H9 (cell line): ENCODE data around the gene TCEAL7. TPM values are rescaled to one million over a fixed set of nuclear protein-coding genes. Genes with fewer than 3 reads are reported as not detected.
"Not testable (repeated sequence)": the region's sequence is repeated elsewhere in the genome, so short reads cannot be mapped to it uniquely, and the experiment has no call there.

Experiments
- DNase-seq: peaks from one replicate; pipeline ENCODE4 v3.0.0-alpha.2; 2017
- H2AFZ ChIP-seq: one replicate; pipeline ENCODE4 v1.6.1; 2013; ENCODE audit warnings: mild to moderate bottlenecking, low read length, control low read depth, moderate library complexity
- H2AK5ac ChIP-seq: 2 replicates; pipeline ENCODE4 v1.6.1; 2013; ENCODE audit warnings: low read length, control low read depth, mixed read lengths; ENCODE audit not compliant: insufficient read length
- H2BK120ac ChIP-seq: one replicate; pipeline ENCODE4 v1.6.1; 2013; ENCODE audit warnings: low read depth, mild to moderate bottlenecking, low read length, control low read depth, inconsistent platforms; ENCODE audit not compliant: poor library complexity, severe bottlenecking
- H2BK12ac ChIP-seq: 2 replicates; pipeline ENCODE4 v1.6.1; 2013; ENCODE audit warnings: low read length, control low read depth, mixed read lengths, low read depth; ENCODE audit not compliant: insufficient read length
- H2BK15ac ChIP-seq: 2 replicates; pipeline ENCODE4 v1.6.1; 2013; ENCODE audit warnings: low read depth, low read length, control low read depth
- H2BK20ac ChIP-seq: one replicate; pipeline ENCODE4 v1.6.1; 2013; ENCODE audit warnings: low read depth, mild to moderate bottlenecking, low read length, control low read depth, inconsistent platforms; ENCODE audit not compliant: poor library complexity, severe bottlenecking
- H2BK5ac ChIP-seq: 2 replicates; pipeline ENCODE4 v1.6.1; 2013; ENCODE audit warnings: low read length, control low read depth, mixed read lengths; ENCODE audit not compliant: insufficient read length
- H3K14ac ChIP-seq: 2 replicates; pipeline ENCODE4 v1.6.1; 2013; ENCODE audit warnings: low read length, control low read depth; ENCODE audit not compliant: insufficient read depth
- H3K18ac ChIP-seq: 2 replicates; pipeline ENCODE4 v1.6.1; 2013; ENCODE audit warnings: low read depth, mild to moderate bottlenecking, mixed read lengths, low read length, control low read depth; ENCODE audit not compliant: insufficient read length
- H3K23ac ChIP-seq: 2 replicates; pipeline ENCODE4 v1.6.1; 2013; ENCODE audit warnings: low read length, control low read depth, mixed read lengths, low read depth; ENCODE audit not compliant: insufficient read length
- H3K23me2 ChIP-seq: 2 replicates; pipeline ENCODE4 v1.6.1; 2013; ENCODE audit warnings: low read depth, mild to moderate bottlenecking, mixed read lengths, low read length, control low read depth; ENCODE audit not compliant: insufficient read length, poor library complexity, severe bottlenecking
- H3K27ac ChIP-seq: 2 replicates; pipeline ENCODE4 v1.5.1; 2013; ENCODE audit warnings: low read length, control low read depth, mixed read lengths, low read depth; ENCODE audit not compliant: insufficient read length
- H3K27me3 ChIP-seq: 2 replicates; pipeline ENCODE4 v1.6.1; 2013; ENCODE audit warnings: low read length, control low read depth, inconsistent platforms; ENCODE audit not compliant: insufficient read depth
- H3K4ac ChIP-seq: 2 replicates; pipeline ENCODE4 v1.6.1; 2013; ENCODE audit warnings: low read depth, mild to moderate bottlenecking, control low read depth, inconsistent platforms, low read length, moderate library complexity
- H3K4me1 ChIP-seq: 2 replicates; pipeline ENCODE4 v1.6.1; 2013; ENCODE audit warnings: low read length, control low read depth, inconsistent platforms; ENCODE audit not compliant: insufficient read depth
- H3K4me2 ChIP-seq: 2 replicates; pipeline ENCODE4 v1.6.1; 2013; ENCODE audit warnings: low read length, control low read depth, mixed read lengths; ENCODE audit not compliant: insufficient read length, insufficient read depth
- H3K56ac ChIP-seq: 2 replicates; pipeline ENCODE4 v1.6.1; 2013; ENCODE audit warnings: low read depth, mild to moderate bottlenecking, mixed read lengths, low read length, control low read depth; ENCODE audit not compliant: insufficient read length
- H3K79me1 ChIP-seq: 2 replicates; pipeline ENCODE4 v1.6.1; 2013; ENCODE audit warnings: low read depth, mild to moderate bottlenecking, moderate library complexity, low read length, control low read depth, inconsistent platforms; ENCODE audit not compliant: insufficient read depth, poor library complexity, severe bottlenecking
- H3K79me2 ChIP-seq: 2 replicates; pipeline ENCODE4 v1.6.1; 2013; ENCODE audit warnings: low read length, control low read depth, inconsistent platforms; ENCODE audit not compliant: insufficient read depth
- H3K9ac ChIP-seq: 2 replicates; pipeline ENCODE4 v1.6.1; 2013; ENCODE audit warnings: low read length, control low read depth, mixed read lengths; ENCODE audit not compliant: insufficient read length; ENCODE audit errors: extremely low read depth
- H3K9me3 ChIP-seq: one replicate; pipeline ENCODE4 v1.6.1; 2013; ENCODE audit warnings: low read depth, low read length, inconsistent platforms; ENCODE audit not compliant: control insufficient read depth
- H3T11ph ChIP-seq: one replicate; pipeline ENCODE4 v1.6.1; 2013; ENCODE audit warnings: mild to moderate bottlenecking, low read length, control low read depth, inconsistent platforms
- H4K20me1 ChIP-seq: one replicate; pipeline ENCODE4 v1.6.1; 2013; ENCODE audit not compliant: control insufficient read depth, insufficient read length, insufficient read depth
- H4K5ac ChIP-seq: 2 replicates; pipeline ENCODE4 v1.6.1; 2013; ENCODE audit warnings: low read depth, mild to moderate bottlenecking, mixed read lengths, low read length, control low read depth; ENCODE audit not compliant: insufficient read length
- H4K8ac ChIP-seq: replicated peaks from 2 replicates; pipeline ENCODE4 v1.6.1; 2013; ENCODE audit warnings: low read length, control low read depth, mixed read lengths, low read depth; ENCODE audit not compliant: insufficient read length
- H4K91ac ChIP-seq: 2 replicates; pipeline ENCODE4 v1.6.1; 2013; ENCODE audit warnings: low read depth, mild to moderate bottlenecking, moderate library complexity, mixed read lengths, low read length, control low read depth; ENCODE audit not compliant: insufficient read length
- H3K27ac Mint-ChIP-seq, 3 experiments: 2 replicates in 2 of 3; 3 replicates in 1 of 3; pipeline ENCODE4 v1.8.0; 2020 to 2021; ENCODE audit warnings: mixed read lengths in 3 of 3, mild to moderate bottlenecking in 1 of 3, moderate library complexity in 1 of 3
- H3K27me3 Mint-ChIP-seq: 2 replicates; pipeline ENCODE4 v1.8.0; 2021; ENCODE audit warnings: low read depth, mild to moderate bottlenecking, moderate library complexity, mixed read lengths
- H3K36me3 Mint-ChIP-seq, 3 experiments: 2 replicates in 2 of 3; 3 replicates in 1 of 3; pipeline ENCODE4 v1.8.0; 2020 to 2021; ENCODE audit warnings: low read depth in 3 of 3, mixed read lengths in 3 of 3; ENCODE audit not compliant: insufficient read depth in 1 of 3
- H3K4me1 Mint-ChIP-seq, 2 experiments: 2 replicates each; pipeline ENCODE4 v1.8.0; 2020; ENCODE audit warnings: mixed read lengths in 2 of 2
- H3K4me3 Mint-ChIP-seq, 2 experiments: 2 replicates in 1 of 2; 3 replicates in 1 of 2; pipeline ENCODE4 v1.8.0; 2020 to 2021; ENCODE audit warnings: mild to moderate bottlenecking in 2 of 2, mixed read lengths in 2 of 2, moderate library complexity in 1 of 2
- H3K9me3 Mint-ChIP-seq, 2 experiments: 2 replicates in 1 of 2; 3 replicates in 1 of 2; pipeline ENCODE4 v1.8.0; 2020; ENCODE audit warnings: mild to moderate bottlenecking in 2 of 2, mixed read lengths in 2 of 2, moderate library complexity in 1 of 2
- CTCF ChIP-seq: fragments of 200-600 bp; sonication (generic); conservative IDR thresholded peaks from 3 replicates; pipeline ENCODE4 v1.8.0; 2021; ENCODE audit warnings: antibody characterized with exemption, mild to moderate bottlenecking
- WGBS: extraction: QIAGEN DNeasy Blood & Tissue Kit; methylation state at CpG from one replicate; pipeline ENCODE4 v1.1.7; 2013; ENCODE audit warnings: missing lambda C conversion rate, low lambda C conversion rate, mixed read lengths; ENCODE audit not compliant: insufficient read length; ENCODE audit errors: extremely low coverage; 5-methylcytosine and 5-hydroxymethylcytosine counted together
- total RNA-seq: library from RNA; stranded (reverse); gene quantifications from 2 replicates; pipeline ENCODE4 v1.2.1, GENCODE V29; 2021

Gene TCEAL7
- total RNA-seq, 1 experiment from 2014 or later, result 2.7 TPM

- Histone ChIP-seq H2BK120ac (no peak overlapping the region), H3K4ac (no peak overlapping the region), H3K23ac (no peak overlapping the region), H3K23me2 (no peaks in the 10 kb centered on the region), H3K27ac (no peak overlapping the region), H2AK5ac (no peak overlapping the region), H3T11ph (no peak overlapping the region), H2BK5ac (no peak overlapping the region), H3K18ac (no peak overlapping the region), H3K9me3 (no peaks in the 10 kb centered on the region), H3K79me2 (no peaks in the 10 kb centered on the region), H3K4me2 (no peak overlapping the region), H4K5ac (no peak overlapping the region), H2AFZ (no peak overlapping the region), H3K79me1 (no peaks in the 10 kb centered on the region), H3K9ac (no peak overlapping the region), H4K20me1 (peaks cover 2% of the 10 kb centered on the region), H4K8ac (no peak overlapping the region), H3K4me1 (no peaks in the 10 kb centered on the region), H2BK12ac (no peak overlapping the region), H3K27me3 (no peaks in the 10 kb centered on the region), H3K56ac (no peak overlapping the region), H3K14ac (no peak overlapping the region), H4K91ac (no peak overlapping the region), H2BK15ac (no peak overlapping the region), H2BK20ac (no peak overlapping the region)
- Mint-ChIP-seq H3K27ac (no peak overlapping the region), H3K4me3 (no peak overlapping the region), H3K9me3 (peaks cover 0 to 49% of the 10 kb centered on the region in 2 experiments; a peak in 3 of 5 replicates), H3K36me3 (peaks cover 2 to 10% (median 8%) of the 10 kb centered on the region in 3 experiments; a peak in 5 of 7 replicates), H3K4me1 (peaks cover 0 to 3% of the 10 kb centered on the region in 2 experiments; a peak in 2 of 4 replicates), H3K27me3 (no peaks in the 10 kb centered on the region)
- no peak for TF ChIP-seq CTCF
- DNase-seq, result no peak
These were observed 25.3 kb upstream of the TCEAL7 start for GRCh38 chrX:103304705-103305104.

- not testable (repeated sequence) for H3K23ac ChIP-seq, H3K23me2 ChIP-seq, H2BK15ac ChIP-seq, H3K9ac ChIP-seq, H3K4ac ChIP-seq, H4K20me1 ChIP-seq, H3K4me1 ChIP-seq, H3K18ac ChIP-seq, H4K5ac ChIP-seq, H3K4me3 Mint-ChIP-seq, H3K27me3 ChIP-seq, H2BK120ac ChIP-seq, H2BK20ac ChIP-seq, H2AK5ac ChIP-seq, H3K79me2 ChIP-seq, H4K8ac ChIP-seq, H2AFZ ChIP-seq, H3K9me3 ChIP-seq, H3K56ac ChIP-seq, H2BK5ac ChIP-seq, H3K4me1 Mint-ChIP-seq, H3K79me1 ChIP-seq, H4K91ac ChIP-seq, H3K14ac ChIP-seq, H3K4me2 ChIP-seq, DNase-seq, H3K27me3 Mint-ChIP-seq, H3K27ac Mint-ChIP-seq, H3K27ac ChIP-seq, H2BK12ac ChIP-seq, H3T11ph ChIP-seq
- WGBS, result no CpG with 5 or more reads among the region's 4 CpGs
- H3K9me3 Mint-ChIP-seq, result peaks cover 0 to 46% of the 10 kb centered on the region in 2 experiments; a peak in 3 of 5 replicates
- peaks cover 5 to 12% (median 10%) of the 10 kb centered on the region in 3 experiments; a peak in 5 of 7 replicates for H3K36me3 Mint-ChIP-seq
These were observed 24.4 kb upstream of the TCEAL7 start for GRCh38 chrX:103305666-103306065.
